ENCODE results near the gene ACOX2. TPM values are rescaled to one million over a fixed set of nuclear protein-coding genes. Genes with fewer than 3 reads are reported as not detected.

The ACOX2 gene
- total and polyA plus RNA-seq, 2 of the 13 experiments (the other 11 are each of a cell fraction or from before 2014, with no cell fraction given), result 42.6 to 98.5 TPM

DNA sequence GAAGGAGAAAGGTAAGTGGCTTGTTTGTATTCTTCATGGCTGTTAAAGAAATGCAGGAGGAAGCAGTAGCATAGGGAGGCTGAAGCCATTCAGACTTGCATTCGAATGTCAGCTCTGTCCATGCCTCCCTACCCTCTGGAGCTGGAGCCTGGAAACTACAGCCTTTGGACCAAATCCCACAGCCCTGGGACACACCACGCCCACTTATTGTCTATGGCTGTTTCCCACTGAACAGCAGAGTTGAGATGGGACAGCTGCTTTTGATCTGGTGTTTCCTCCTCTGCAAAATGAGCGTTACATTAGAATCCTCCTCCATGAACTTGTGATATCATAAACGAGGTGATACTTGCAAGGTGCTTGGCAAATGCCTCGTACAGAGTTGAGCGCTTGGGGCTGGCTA lies 36.6 kb upstream of the ACOX2 start (continued):
- TF ChIP-seq ZNF747 (CRISPR knock-in tag; IDR thresholded peaks at IDR 0.05; ENCODE audit: borderline replicate concordance) (no peak), ZNF180 (CRISPR knock-in tag; IDR thresholded peaks at IDR 0.05; ENCODE audit: borderline replicate concordance, low read depth) (no peak)

DNA sequence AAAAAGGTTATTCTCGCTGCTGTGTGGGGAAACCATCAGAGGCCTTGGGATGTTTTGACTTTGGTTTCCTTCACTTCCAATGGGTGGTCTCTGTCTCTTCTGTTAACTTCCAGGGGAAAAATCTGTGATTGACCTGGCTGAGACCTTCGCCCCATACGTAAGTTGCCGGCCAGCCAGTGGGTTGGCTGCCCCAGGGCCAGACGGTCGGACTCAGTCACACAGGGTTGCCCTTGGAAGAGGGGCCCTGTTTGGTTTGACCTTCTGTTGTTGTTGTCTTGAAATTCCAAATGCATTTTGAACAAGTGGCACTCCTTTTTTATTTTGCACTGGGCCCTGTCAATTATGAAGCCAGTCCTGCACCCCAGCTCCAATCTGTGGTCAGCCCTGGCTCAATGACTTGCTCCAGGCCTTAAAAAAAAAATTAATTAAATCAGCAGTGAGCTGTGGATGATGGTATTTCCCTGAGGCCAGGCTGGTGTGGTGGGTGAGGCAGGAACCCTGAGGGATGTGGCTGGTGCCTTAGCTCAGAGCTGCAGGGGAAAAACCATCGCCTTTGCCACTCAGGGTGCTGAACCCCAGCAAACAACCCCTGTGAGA lies 35.7 kb upstream of the ACOX2 start:
- no peak for ATAC-seq

More for the DNA sequence above, 35.7 kb upstream of the ACOX2 start:
- H2AFZ ChIP-seq (ENCODE audit: low read length), result no peak overlapping the region
- CTCF ChIA-PET (ENCODE audit: low intra/inter-chr PET ratio, low total read pairs), result no interaction called here
- H3K4me2 ChIP-seq (ENCODE audit: low read depth, low read length), result no peak overlapping the region
- H3K79me2 ChIP-seq (ENCODE audit: insufficient read depth, low read length), result no peaks in the 10 kb centered on the region
- intact Hi-C loops (cut with micrococcal nuclease; ENCODE audit: unreplicated experiment) (no loop called here), in situ Hi-C loops (cut with HindIII; ENCODE audit: extremely low pct_ligation_motif_present, low pct_unique_long_range_greater_than_20kb) (no loop called here)
- POLR2A ChIA-PET, result no interaction called here
- FAIRE-seq (no peak), DNase-seq (ENCODE audit: low spot score) (no peak)
- WGBS (ENCODE audit: low lambda C conversion rate), result 79% methylated on average over 6 of the region's 7 CpGs
- H3K4me3 ChIP-seq (replicated peaks in 1 of 3; ENCODE audit: insufficient read depth in 1 of 3, low read depth in 2 of 3, low read length in 3 of 3), result no peak overlapping the region
- no peaks in the 10 kb centered on the region for H3K4me1 ChIP-seq (ENCODE audit: insufficient read depth, low read length)
- no peaks in the 10 kb centered on the region for H3K36me3 ChIP-seq (replicated peaks in 1 of 2; ENCODE audit: control insufficient read depth in 1 of 2, insufficient read depth in 2 of 2, low read length in 2 of 2)
- no peak overlapping the region for H3K9ac ChIP-seq (ENCODE audit: insufficient read depth, low read depth, low read length)
- H4K20me1 ChIP-seq (ENCODE audit: insufficient read depth, low read length), result no peaks in the 10 kb centered on the region
- no peaks in the 10 kb centered on the region for H3K27me3 ChIP-seq (ENCODE audit: control insufficient read depth in 1 of 2, insufficient read depth in 2 of 2, low read length in 2 of 2)
- TF ChIP-seq, protein P1, sequence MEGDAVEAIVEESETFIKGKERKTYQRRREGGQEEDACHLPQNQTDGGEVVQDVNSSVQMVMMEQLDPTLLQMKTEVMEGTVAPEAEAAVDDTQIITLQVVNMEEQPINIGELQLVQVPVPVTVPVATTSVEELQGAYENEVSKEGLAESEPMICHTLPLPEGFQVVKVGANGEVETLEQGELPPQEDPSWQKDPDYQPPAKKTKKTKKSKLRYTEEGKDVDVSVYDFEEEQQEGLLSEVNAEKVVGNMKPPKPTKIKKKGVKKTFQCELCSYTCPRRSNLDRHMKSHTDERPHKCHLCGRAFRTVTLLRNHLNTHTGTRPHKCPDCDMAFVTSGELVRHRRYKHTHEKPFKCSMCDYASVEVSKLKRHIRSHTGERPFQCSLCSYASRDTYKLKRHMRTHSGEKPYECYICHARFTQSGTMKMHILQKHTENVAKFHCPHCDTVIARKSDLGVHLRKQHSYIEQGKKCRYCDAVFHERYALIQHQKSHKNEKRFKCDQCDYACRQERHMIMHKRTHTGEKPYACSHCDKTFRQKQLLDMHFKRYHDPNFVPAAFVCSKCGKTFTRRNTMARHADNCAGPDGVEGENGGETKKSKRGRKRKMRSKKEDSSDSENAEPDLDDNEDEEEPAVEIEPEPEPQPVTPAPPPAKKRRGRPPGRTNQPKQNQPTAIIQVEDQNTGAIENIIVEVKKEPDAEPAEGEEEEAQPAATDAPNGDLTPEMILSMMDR (CRISPR knock-in tag; IDR thresholded peaks at IDR 0.05), result no peak
- TF ChIP-seq ZBTB8A (CRISPR knock-in tag; IDR thresholded peaks at IDR 0.05; ENCODE audit: borderline replicate concordance, low read depth), result no peak
- TF ChIP-seq JARID2 (CRISPR knock-in tag; IDR thresholded peaks at IDR 0.05; ENCODE audit: insufficient replicate concordance), result no peak
- no peak for TF ChIP-seq ZNF543 (CRISPR knock-in tag; IDR thresholded peaks at IDR 0.05)
- TF ChIP-seq SMARCC2 (IDR thresholded peaks at IDR 0.05), result no peak
- TF ChIP-seq, protein P2, sequence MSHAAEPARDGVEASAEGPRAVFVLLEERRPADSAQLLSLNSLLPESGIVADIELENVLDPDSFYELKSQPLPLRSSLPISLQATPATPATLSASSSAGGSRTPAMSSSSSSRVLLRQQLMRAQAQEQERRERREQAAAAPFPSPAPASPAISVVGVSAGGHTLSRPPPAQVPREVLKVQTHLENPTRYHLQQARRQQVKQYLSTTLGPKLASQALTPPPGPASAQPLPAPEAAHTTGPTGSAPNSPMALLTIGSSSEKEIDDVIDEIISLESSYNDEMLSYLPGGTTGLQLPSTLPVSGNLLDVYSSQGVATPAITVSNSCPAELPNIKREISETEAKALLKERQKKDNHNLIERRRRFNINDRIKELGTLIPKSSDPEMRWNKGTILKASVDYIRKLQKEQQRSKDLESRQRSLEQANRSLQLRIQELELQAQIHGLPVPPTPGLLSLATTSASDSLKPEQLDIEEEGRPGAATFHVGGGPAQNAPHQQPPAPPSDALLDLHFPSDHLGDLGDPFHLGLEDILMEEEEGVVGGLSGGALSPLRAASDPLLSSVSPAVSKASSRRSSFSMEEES (CRISPR knock-in tag; IDR thresholded peaks at IDR 0.05), result no peak
- no peak for TF ChIP-seq HHEX (CRISPR knock-in tag; IDR thresholded peaks at IDR 0.05)
- TF ChIP-seq ZNF841 (CRISPR knock-in tag; IDR thresholded peaks at IDR 0.05; ENCODE audit: borderline replicate concordance), result no peak
- TF ChIP-seq MZF1 (CRISPR knock-in tag; IDR thresholded peaks at IDR 0.05; ENCODE audit: borderline replicate concordance), result no peak
- no TSS peak for BruUV-seq (replicated peaks)
- no peaks in the 10 kb centered on the region for H3K9me3 ChIP-seq (ENCODE audit: low read length)
- no peak overlapping the region for H3K27ac ChIP-seq (ENCODE audit: extremely low read length, insufficient read depth, low read length)
